ENCODE results near the gene SNX1.

Gene SNX1

GRCh38 chr15:64162869-64163658 lies 67.3 kb downstream of the SNX1 start, which contains the start of gene PPIB:
Gene PPIB (minus strand): TSS chr15:64163022. CDS start chr15:64162986, 36 bp downstream.
- no peak for TF ChIP-seq CTCF (IDR thresholded peaks at IDR 0.05)
- peak within 1 kb of the TSS; percentile 92 for H3K4me3 ChIP-seq
- peak; percentile 97 for DNase-seq (ENCODE audit: low spot score)

DNA sequence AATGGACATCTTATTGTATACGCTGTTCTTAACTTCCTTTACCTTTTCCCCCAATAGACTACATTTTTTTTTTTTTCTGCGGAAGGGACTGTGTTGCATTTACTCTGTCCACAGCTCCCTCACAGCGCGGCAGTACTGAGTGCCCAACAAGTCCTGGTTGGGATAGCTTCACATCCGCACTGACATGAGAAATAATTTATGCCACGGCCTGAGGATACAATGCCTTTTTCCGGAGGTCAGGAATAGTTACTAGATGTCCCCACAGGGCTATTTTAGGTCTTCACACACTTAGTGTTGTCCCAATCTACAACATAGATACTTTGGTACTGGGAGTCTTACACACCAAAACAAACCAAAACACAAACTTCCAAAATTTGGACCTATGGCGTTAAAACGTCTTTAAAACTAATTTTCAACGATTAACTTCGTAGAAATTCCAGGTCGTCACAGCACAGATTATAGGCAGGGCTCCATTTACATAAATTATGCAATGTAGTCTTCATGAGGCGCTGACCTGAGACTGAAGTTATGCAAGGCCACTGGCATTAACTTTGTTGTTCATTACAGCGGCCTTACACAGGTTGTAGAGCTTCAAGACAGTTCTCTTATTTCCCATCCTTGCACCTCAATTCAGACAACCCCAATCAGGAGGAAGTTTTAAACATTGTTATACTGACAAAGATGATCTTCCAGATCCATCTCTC lies 68.0 kb downstream of the SNX1 start:
- H3K4me3 ChIP-seq, result peak overlapping the region; percentile 92
- TF ChIP-seq CTCF (IDR thresholded peaks at IDR 0.05), result no peak
- no peak for DNase-seq (ENCODE audit: low spot score)
- H3K27ac ChIP-seq, result peak overlapping the region; percentile 40 to 90

More at GRCh38 chr15:64162869-64163658, 67.3 kb downstream of the SNX1 start, which contains the start of gene PPIB:
- H3K27ac ChIP-seq, result peak within 1 kb of the TSS; percentile 55 to 90

GRCh38 chr15:64164436-64164835 lies 68.7 kb downstream of the SNX1 start:
- no peak for TF ChIP-seq CTCF (IDR thresholded peaks at IDR 0.05)
- no peak overlapping the region for H3K4me3 ChIP-seq
- H3K27ac ChIP-seq, result no peak overlapping the region

GRCh38 chr15:64166102-64166890 lies 70.5 kb downstream of the SNX1 start:
- no peak for DNase-seq (ENCODE audit: low spot score)
- TF ChIP-seq CTCF (IDR thresholded peaks at IDR 0.05), result no peak
- H3K4me3 ChIP-seq, result no peak overlapping the region
- H3K27ac ChIP-seq, result no peak overlapping the region

More at GRCh38 chr15:64164436-64164835, 68.7 kb downstream of the SNX1 start:
- DNase-seq (ENCODE audit: low spot score), result no peak

DNA sequence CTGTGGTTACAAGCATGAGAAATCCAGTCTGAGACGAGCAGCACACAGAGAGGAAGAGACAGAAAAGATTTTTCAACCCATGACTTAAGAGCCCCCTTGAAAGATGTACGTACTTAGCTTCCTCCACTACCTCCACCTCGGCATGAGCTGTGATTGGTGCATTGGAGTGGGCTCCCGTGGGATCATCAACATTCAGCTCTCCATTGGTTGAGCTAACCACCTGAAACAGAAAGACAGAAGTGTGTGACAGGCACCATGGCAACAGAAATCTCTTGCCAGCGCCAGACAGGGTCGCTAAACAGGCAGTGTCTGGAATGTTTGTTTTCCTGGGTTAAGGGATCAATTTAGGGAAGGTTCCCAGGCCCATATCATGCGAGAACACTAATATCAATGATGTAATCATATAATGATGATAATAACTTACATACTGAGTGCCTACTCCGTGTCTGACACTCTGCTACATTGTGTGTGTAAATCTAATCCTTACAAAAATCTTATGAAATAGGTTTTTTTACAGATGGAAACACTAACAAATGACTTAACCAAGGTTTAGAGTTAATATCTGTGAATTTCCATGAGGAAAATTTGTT lies 84.5 kb downstream of the SNX1 start:
- DNase-seq (ENCODE audit: low spot score), result no peak
- no peak overlapping the region for H3K27ac ChIP-seq
- no peak for TF ChIP-seq CTCF (IDR thresholded peaks at IDR 0.05)
- H3K4me3 ChIP-seq, result no peak overlapping the region

DNA sequence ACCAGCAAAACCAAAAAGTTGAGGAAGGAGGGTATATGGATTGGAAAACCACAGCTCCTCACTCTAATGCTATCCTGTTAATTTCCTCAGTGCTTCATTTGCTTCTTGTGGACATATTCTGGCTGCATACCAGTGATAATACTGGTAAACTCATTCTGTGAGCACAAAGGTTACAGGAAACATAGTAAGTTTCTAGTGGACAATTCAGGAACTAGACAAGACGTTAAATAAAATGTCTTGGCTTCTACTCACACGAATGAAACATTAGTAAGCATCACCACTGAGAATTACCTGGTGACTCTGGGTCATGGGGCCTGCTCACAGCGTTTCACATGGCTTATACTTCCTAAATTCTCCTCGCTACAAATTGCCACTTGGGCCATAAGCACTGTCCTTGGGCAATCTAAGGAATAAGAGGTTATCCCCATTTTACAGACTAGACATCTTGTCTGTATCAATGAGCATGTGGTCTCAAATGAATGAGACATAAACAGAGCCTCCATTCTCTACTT lies 87.1 kb downstream of the SNX1 start:
- TF ChIP-seq CTCF (IDR thresholded peaks at IDR 0.05), result no peak
- Histone ChIP-seq H3K27ac (no peak overlapping the region), H3K4me3 (no peak overlapping the region)
- DNase-seq (ENCODE audit: low spot score), result no peak

Data from coronary artery (tissue), 2 donors.